Hepatic stellate cell (primary cell): ENCODE data around the gene JMY.

ENCODE experiments used
- DNase-seq: peaks from one replicate; pipeline ENCODE4 v3.0.0; 2011; ENCODE audit warnings: low spot score

The JMY gene

DNA sequence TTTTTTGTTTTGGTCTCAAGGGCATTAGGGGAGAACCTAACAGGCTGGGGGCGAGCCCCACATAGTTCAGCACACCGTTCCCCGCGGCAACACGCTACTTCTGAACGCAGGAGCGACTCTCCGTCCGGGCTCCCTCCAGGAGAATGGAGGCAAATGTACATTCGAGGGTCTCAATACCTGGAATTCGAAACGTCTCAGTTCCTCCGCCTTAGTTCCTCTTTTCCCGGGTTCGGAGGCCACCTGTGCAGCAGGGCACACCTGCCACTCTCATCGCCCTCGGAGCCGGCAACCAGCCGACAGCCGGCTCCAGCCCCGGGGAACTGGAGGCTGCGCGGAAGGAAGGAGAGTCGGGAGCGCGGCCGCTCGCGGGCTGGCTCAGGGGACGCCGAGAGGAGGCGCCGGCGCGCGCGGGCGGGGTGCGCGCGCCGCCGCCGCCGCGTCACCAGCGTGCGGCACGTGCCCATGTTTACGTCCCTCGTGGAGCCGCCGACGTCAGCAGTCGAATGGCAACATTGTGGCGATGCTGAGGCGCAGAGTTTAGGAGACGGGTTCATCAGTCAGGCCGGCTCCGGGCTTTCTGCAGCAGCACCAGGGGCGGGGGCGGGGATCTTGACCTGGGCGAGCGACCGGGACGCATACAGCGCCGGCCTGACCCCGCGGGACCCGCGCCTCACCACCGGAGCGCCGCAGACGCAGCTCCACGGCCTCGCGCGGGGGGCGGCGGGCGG, at the start of gene JMY:
JMY (plus strand) TSS at position 498 of the 728 bp plus-strand sequence. CDS start 520 bp downstream, outside the sequence.
- peak; percentile 87 for DNase-seq

- DNase-seq: no peak
These were observed 49.5 kb upstream of the JMY start for GRCh38 chr5:79186455-79186854.

DNA sequence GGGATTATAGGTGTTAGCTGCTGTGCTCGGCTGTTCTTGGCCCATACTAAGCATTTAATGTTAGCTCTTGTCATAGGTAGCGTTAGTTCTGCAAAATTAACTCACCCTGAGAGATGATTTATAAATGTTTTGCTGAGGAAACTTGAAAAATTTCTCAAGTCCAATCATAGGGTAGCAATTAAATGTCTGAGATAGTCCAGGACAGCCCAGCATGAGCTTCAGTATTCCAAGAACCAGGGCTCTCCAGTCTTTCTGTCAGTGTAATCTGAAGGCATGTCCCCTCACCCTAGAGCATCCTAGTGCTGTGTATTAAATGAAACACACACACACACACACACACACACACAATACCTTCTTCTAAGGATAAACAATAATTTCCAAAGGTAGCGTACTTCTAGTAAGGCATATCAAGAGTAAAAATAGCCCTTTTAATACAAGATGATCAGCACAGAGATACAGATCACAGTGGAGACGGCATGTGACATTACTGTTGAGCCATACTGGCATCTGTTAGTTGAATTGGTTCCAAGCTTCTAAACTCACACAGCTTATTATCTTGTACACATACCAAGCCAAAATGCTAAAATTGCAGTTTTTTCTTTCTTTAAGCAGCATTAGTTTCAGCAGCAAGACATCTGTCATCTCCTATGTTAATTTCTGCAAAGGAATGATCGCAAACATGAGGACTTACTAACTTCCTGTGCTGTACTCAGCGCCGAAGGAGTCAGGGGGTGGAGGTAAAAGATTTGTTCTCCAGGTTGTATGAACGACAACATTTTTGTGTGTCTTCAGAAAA, 46.3 kb upstream of the JMY start:
- DNase-seq: no peak

DNA sequence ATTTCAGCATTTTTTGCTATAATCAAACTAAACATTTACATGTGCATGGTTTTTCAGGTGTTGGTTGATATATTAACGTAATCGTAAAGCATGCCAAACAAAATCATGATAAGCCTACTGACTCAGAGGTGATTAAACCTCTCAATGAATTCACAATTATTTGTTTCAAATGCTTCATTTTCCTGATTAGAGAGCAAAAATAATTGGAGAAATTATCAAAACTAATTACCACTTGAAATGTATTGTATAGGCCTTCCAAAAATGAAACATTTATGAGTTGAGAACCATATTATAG, 45.7 kb upstream of the JMY start:
- no peak for DNase-seq

DNA sequence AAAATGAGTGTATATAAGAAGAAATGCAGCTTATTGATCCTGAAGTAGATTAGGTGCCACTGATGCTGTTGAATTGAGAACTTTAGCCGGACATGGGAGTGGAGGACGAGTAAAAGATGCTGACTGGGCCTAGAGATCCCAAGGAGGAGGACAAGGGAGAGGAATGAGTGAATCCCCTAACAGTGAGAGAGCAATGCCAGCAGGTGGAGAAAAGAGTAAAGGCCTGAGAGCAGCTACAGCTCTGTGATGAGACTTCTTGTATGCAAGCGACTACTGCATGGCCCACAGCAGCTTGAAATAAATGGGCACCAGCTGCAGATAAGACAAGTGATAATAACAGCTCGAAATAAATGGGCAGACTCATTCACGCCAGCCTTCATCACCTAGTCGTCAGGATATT, 44.5 kb upstream of the JMY start:
- DNase-seq: no peak

GRCh38 chr5:79193643-79194042, 42.3 kb upstream of the JMY start:
- no peak for DNase-seq

DNA sequence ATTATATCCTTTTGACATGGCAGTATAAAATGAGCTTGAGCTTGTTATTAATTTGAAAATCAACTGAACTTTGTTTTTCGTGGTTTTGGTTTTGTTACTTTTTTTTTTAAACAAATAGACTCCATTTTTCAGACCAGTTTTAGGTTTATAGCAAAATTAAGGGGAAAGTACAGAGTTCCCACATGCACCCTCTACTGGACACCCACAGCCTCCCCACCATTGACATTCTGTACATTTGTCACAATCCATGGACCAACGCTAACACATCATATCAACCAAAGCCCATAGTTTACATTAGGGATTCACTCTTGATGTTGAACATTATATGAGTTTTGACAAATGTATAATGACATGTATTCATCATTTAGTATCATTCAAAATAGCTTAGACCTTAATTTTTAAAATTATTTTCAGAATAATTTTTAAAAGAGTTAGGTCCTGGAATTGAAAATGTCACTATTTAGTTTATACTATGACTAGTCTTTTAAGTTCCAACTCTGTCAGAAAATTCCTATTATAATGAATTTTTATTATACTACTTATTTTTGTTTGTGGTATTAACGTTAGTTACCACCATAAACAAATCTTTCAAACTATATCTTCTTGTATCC, 35.3 kb upstream of the JMY start:
- DNase-seq: peak; percentile 42

- no peak for DNase-seq
These were observed 34.7 kb upstream of the JMY start for GRCh38 chr5:79201206-79201605.

DNA sequence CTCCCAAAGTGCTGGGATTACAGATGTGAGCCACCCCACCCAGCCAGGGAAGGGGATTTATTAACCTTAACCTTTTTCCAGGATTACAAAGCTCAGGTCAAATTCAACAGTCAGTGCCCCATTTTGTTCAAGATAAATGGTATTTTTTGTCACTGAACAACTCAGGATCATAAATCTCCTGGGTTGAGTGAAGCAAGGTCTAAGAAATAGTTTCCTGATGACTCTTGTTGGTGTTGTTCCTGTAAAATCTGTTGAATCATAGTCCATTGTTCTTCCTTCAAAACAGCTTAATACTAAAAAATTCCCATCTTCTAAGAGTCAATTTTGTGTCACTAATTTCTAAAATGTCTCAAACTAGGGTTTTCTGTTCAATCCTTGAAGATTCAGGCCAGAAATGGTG, 33.9 kb upstream of the JMY start:
- DNase-seq: peak; percentile 18

DNA sequence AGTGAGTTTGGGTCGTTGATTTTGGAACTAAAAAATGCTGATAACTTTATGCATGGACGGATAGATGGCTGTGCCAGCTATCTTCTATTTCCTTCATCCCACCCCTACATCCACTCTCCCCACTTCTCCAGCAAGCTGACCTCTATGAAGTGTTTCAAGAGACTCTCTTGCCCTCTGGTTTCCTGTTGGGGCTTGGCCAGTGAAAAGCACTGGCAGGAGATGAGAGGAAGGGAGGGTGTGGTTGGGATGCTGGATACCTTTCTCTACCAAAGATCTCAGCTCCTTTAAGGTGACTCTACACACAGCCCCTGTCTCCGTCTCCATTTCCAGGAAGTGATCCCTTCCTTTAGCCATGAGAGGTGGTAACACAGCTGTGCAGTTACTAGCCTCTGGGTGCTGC, 30.0 kb upstream of the JMY start:
- no peak for DNase-seq

GRCh38 chr5:79206541-79206940, 29.4 kb upstream of the JMY start:
- no peak for DNase-seq

GRCh38 chr5:79209505-79209904, 26.4 kb upstream of the JMY start:
- DNase-seq: no peak

DNA sequence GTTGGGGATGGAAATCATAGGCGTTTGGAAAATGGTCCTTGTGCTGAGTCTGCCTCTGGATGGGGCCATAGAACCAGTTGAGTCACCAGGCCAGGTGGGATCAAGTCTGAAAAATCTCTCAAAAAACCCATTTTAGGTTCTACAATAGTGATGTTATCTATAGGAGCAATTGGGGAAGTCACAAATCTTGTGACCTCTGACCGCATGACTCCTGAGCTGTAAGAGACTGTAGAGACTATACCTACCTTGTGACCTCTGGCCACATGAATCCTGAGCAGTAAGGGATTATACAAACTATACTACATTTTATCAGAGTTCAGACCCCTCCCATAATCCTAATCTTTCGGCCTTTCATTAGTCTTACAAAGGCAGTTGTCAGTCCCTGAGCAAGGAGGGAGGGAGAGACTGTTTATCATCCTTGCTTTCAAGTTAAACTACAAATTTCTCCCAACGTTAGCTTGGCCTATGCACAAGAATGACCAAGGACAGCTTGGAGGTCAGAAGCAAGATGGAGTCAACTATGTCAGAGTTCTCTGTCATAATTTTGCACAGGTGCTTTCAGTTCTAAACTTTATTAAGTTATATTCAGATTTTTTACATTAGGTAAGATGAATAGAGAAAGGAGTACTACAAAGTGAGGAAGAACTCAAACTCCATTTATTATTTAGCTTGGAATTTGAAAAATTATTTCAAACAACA, 11.5 kb upstream of the JMY start:
- no peak for DNase-seq

GRCh38 chr5:79225026-79225425, 10.9 kb upstream of the JMY start:
- DNase-seq: no peak

DNA sequence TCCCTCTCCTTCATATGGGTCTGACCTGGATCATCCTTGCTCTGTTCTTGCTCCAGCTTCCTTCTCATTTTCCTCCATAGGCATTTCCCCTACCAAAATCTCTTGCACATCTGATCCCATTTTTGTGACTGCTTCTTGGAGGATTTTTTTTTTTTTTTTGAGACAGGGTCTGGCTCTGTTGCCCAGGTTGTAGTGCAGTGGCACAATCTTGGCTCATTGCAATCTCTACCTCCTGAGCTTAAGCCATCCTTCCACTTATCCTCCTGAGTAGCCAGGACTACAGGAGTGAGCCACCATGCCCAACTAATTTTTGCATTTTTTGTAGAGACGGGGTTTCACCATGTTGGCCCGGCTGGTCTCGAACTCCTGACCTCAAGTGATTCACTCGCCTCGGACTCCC, 10.5 kb upstream of the JMY start:
- DNase-seq: no peak

DNA sequence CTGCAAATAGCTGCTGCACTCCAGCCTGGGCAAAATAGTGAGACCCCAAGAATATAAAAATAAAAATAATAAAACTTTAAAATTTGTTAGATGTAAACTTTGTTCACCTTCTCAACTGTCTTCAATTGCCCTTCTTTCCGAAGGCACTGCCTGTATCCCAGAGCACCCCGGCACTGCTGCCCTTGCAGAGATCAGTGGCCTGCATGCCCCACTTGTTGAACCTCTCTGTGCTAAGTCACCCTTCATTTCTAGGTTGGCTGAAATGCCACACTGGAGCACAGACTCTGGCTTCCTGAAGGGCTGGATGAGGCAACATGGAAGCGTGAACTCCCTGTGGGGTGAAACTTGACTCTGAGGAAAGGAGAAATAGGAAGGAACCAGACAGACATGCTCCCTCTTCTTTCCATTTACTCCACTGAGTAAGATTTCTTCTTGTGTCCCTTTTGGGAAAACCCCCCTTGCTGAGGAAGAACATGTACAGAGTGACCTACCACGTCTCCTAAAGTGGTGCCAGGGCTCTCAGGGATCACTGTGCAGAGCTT, 8.4 kb upstream of the JMY start:
- DNase-seq: no peak

GRCh38 chr5:79229357-79230174, 6.4 kb upstream of the JMY start:
- DNase-seq: no peak

DNA sequence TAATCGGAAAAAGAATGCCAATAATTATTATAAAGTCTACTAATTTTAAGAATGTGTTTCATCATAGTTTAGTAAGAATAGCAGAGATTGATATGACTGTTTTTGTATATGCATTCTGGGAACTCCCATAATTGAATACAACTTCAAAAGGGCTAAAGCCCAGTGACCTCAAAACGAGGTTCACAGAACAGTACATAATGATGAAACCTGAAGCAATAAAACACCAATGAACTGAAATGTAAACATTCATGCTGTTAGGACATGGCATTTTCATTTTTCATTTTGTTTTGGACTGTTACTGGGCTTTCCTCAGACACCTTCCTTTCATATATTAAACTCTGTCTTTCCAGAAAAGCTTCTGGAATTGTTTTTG, 684 bp upstream of the JMY start:
- no peak for DNase-seq

DNA sequence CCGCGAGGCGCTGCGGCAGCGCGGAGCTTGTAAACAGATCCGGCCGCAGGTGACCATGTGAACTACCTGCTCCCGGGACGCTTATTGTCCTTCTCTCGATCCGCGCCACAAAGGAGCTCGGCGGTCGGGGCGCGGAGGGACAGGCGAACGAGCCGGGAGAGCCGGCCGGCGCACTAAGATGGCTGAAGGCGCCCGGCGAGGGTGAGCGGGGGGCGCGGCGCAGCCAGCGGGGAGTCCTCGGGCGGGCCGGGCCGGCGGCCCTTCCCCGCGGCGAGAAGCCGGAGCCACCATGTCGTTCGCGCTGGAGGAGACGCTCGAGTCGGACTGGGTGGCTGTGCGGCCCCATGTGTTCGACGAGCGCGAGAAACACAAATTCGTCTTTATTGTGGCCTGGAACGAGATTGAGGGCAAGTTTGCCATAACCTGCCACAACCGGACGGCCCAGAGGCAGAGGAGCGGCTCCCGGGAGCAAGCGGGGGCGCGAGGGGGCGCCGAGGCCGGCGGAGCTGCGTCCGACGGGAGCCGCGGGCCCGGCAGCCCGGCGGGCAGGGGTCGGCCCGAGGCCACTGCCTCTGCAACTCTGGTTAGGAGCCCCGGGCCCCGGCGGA, 535 bp downstream of the JMY start:
- peak; percentile 31 for DNase-seq

DNA sequence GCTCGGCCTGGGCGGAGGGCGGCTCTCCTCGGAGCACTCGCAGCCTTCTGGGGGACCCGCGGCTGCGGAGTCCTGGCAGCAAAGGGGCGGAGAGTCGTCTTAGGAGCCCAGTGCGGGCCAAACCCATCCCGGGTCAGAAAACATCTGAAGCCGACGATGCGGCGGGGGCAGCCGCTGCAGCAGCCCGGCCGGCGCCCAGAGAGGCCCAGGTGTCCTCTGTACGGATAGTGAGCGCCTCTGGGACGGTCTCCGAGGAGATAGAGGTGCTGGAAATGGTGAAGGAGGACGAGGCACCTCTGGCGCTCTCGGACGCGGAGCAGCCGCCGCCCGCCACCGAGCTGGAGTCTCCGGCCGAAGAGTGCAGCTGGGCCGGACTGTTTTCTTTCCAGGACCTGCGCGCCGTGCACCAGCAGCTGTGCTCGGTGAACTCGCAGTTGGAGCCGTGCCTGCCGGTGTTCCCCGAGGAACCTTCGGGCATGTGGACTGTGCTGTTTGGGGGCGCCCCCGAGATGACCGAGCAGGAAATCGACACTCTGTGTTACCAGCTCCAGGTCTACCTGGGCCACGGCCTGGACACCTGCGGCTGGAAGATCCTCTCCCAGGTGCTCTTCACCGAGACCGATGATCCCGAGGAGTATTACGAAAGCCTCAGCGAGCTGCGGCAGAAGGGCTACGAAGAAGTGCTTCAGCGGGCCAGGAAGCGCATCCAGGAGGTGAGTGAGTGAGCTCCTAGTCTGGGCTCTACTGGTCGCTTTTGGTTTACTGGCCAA, 1.2 kb downstream of the JMY start:
- peak; percentile 44 for DNase-seq
